ENCODE data around the gene ABCF2.

GRCh38 chr7:151176401-151176800, 50.6 kb downstream of the ABCF2 start:
- TF ChIP-seq CTCF (IDR thresholded peaks at IDR 0.05; ENCODE audit: low read length) (no peak), EZH2 (IDR thresholded peaks at IDR 0.05; ENCODE audit: borderline replicate concordance, low read length) (no peak)
